Keratinocyte (primary cell): Measurements from ENCODE around the gene TMEM129. TPM values are rescaled to one million over a fixed set of nuclear protein-coding genes. Genes with fewer than 3 reads are reported as not detected.

Experiments used
- DNase-seq: peaks from one replicate; pipeline ENCODE4 v3.0.0-alpha.2; 2011; ENCODE audit warnings: low read depth, missing footprints, low spot score
- FAIRE-seq: peaks from 2 replicates; lab custom pipeline; 2011; peaks lifted over from hg19 to GRCh38; lab: Jason Lieb, UNC
- H2AFZ ChIP-seq: 2 replicates; pipeline ENCODE4 v1.6.0; 2012; ENCODE audit warnings: low read length, control low read depth, inconsistent platforms; ENCODE audit not compliant: control insufficient read depth
- H3K27ac ChIP-seq: 2 replicates; pipeline ENCODE4 v1.5.1; 2011; ENCODE audit warnings: low read length; ENCODE audit not compliant: control insufficient read depth, insufficient read depth
- H3K27me3 ChIP-seq: 3 replicates; pipeline ENCODE4 v1.6.0; 2011; ENCODE audit warnings: low read length; ENCODE audit not compliant: control insufficient read depth, insufficient read depth; ENCODE audit errors: extremely low read depth
- H3K36me3 ChIP-seq, 2 experiments: 2 replicates in 1 of 2; 3 replicates in 1 of 2; pipeline ENCODE4 v1.5.1; 2011; ENCODE audit warnings: low read length in 2 of 2, mild to moderate bottlenecking in 1 of 2; ENCODE audit not compliant: control insufficient read depth in 2 of 2, insufficient read depth in 2 of 2; ENCODE audit errors: extremely low read depth in 1 of 2
- H3K4me1 ChIP-seq: 3 replicates; pipeline ENCODE4 v1.5.1; 2011; ENCODE audit warnings: low read length; ENCODE audit not compliant: control insufficient read depth, insufficient read depth; ENCODE audit errors: extremely low read depth
- H3K4me2 ChIP-seq: 3 replicates; pipeline ENCODE4 v1.6.0; 2011; ENCODE audit warnings: low read depth, low read length; ENCODE audit not compliant: control insufficient read depth, insufficient read depth; ENCODE audit errors: extremely low read depth
- H3K4me3 ChIP-seq, 3 experiments: fragments of 200-600 bp in 1 of 3; sonication (generic) in 1 of 3; 2 replicates in 2 of 3; 3 replicates in 1 of 3; pipeline ENCODE4 v1.5.1; 2011 to 2016; ENCODE audit warnings: low read length in 3 of 3, mild to moderate bottlenecking in 3 of 3, control low read depth in 2 of 3, inconsistent platforms in 1 of 3, low read depth in 1 of 3, mixed read lengths in 1 of 3, mixed run types in 1 of 3, moderate library complexity in 1 of 3; ENCODE audit not compliant: control insufficient read depth in 2 of 3, insufficient read depth in 2 of 3; ENCODE audit errors: extremely low read depth in 1 of 3
- H3K79me2 ChIP-seq: 2 replicates; pipeline ENCODE4 v1.6.0; 2012; ENCODE audit warnings: low read length; ENCODE audit not compliant: control insufficient read depth, insufficient read depth
- H3K9ac ChIP-seq: 3 replicates; pipeline ENCODE4 v1.6.0; 2011; ENCODE audit warnings: low read length; ENCODE audit not compliant: control insufficient read depth, insufficient read depth; ENCODE audit errors: extremely low read depth
- H3K9me1 ChIP-seq: 3 replicates; pipeline ENCODE4 v1.6.0; 2011; ENCODE audit warnings: low read length; ENCODE audit not compliant: control insufficient read depth, insufficient read depth; ENCODE audit errors: extremely low read depth
- H3K9me3 ChIP-seq: 2 replicates; pipeline ENCODE4 v1.5.1; 2012; ENCODE audit warnings: low read depth, low read length; ENCODE audit not compliant: control insufficient read depth
- H4K20me1 ChIP-seq: 3 replicates; pipeline ENCODE4 v1.6.0; 2011; ENCODE audit warnings: low read length; ENCODE audit not compliant: control insufficient read depth, insufficient read depth; ENCODE audit errors: extremely low read depth
- CTCF ChIP-seq, 3 experiments: IDR thresholded peaks in 1 of 3; conservative IDR thresholded peaks in 1 of 3; optimal IDR thresholded peaks in 1 of 3; 2 replicates in 2 of 3; 3 replicates in 1 of 3; pipeline versions ENCODE3 to v1.5.1; 2011; ENCODE audit warnings: low read length in 3 of 3, mild to moderate bottlenecking in 3 of 3, moderate library complexity in 2 of 3, control low read depth in 1 of 3, inconsistent platforms in 1 of 3; ENCODE audit not compliant: insufficient read depth in 2 of 3; ENCODE audit errors: extremely low read depth in 1 of 3
- EZH2 ChIP-seq: IDR thresholded peaks from one replicate; pipeline ENCODE4 v1.6.1; 2012; ENCODE audit warnings: inconsistent platforms, mild to moderate bottlenecking, low read length, moderate library complexity
- dilution Hi-C: fragments of 300-500 bp; cut with MboI; formaldehyde crosslinking; loops from one replicate; pipeline ENCODE4 v1.7.0; 2020; ENCODE audit warnings: low sequenced_read_pairs; ENCODE audit not compliant: extremely low pct_ligation_motif_present
- polyA plus RNA-seq, 5 experiments: library from polyadenylated mRNA; depleted of rRNA in 3 of 5; stranded (reverse) in 3 of 5; stranded (forward) in 1 of 5; unstranded in 1 of 5; fragments of >200 nt; gene quantifications; 1 replicate in 1 of 5; 2 replicates in 3 of 5; 3 replicates in 1 of 5; pipeline versions ENCODE4 v1.2.1 to v1.2.3, GENCODE V29; 2011 to 2012; ENCODE audit warnings: missing spikeins in 2 of 5, low read depth in 1 of 5, low replicate concordance in 1 of 5

The TMEM129 gene
- polyA plus RNA-seq, 1 donor (not counting 4 experiments of a cell fraction or from before 2014, with no cell fraction given): 11.7 TPM

DNA sequence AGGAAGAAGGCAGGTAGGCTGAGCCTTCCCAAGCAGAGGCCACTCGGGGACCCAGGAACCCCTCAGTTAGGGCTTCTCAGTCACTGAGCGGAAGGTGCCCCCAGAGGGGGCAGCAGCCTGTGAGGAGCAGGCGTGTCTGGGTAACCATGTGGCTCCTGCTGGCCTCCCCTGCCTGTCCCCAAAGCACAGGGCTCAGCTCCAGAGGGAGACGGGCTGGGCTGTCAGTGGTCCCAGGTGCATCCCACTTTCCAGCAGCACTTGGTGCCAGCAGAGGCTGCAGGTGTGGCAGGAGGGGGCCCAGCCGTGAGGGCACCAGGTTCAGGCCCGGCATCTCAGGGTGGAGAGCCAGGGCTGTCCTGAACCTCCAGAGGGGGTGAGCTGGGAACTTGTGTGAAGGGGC, 22.9 kb upstream of the TMEM129 start:
- Histone ChIP-seq H3K9ac (no peak overlapping the region), H3K4me2 (no peak overlapping the region), H3K27ac (no peak overlapping the region), H3K4me1 (peaks cover 3% of the 10 kb centered on the region), H3K79me2 (no peaks in the 10 kb centered on the region), H3K27me3 (no peaks in the 10 kb centered on the region), H3K36me3 (peaks cover 4 to 18% of the 10 kb centered on the region in 2 experiments), H4K20me1 (no peaks in the 10 kb centered on the region), H2AFZ (no peak overlapping the region), H3K4me3 (no peak overlapping the region), H3K9me3 (no peaks in the 10 kb centered on the region), H3K9me1 (no peaks in the 10 kb centered on the region)
- no peak for FAIRE-seq
- TF ChIP-seq EZH2: no peak
- no peak for TF ChIP-seq CTCF (optimal IDR thresholded peaks at IDR 0.05 in 1 of 3, IDR thresholded peaks at IDR 0.05 in 1 of 3, conservative IDR thresholded peaks at IDR 0.05 in 1 of 3; ENCODE audit: extremely low read depth in 1 of 3, insufficient read depth in 2 of 3, low read length in 3 of 3)
- dilution Hi-C loops: no loop called here
- no peak for DNase-seq

- Histone ChIP-seq H2AFZ (no peak overlapping the region), H3K4me3 (no peak overlapping the region), H3K36me3 (peaks cover 4 to 21% of the 10 kb centered on the region in 2 experiments), H3K27me3 (no peaks in the 10 kb centered on the region), H3K4me1 (peaks cover 3% of the 10 kb centered on the region), H3K27ac (no peak overlapping the region), H3K79me2 (no peaks in the 10 kb centered on the region), H3K9me3 (peaks cover 3% of the 10 kb centered on the region), H4K20me1 (no peaks in the 10 kb centered on the region), H3K4me2 (no peak overlapping the region), H3K9ac (no peak overlapping the region), H3K9me1 (no peaks in the 10 kb centered on the region)
- TF ChIP-seq CTCF (optimal IDR thresholded peaks at IDR 0.05 in 1 of 3, IDR thresholded peaks at IDR 0.05 in 1 of 3, conservative IDR thresholded peaks at IDR 0.05 in 1 of 3; ENCODE audit: extremely low read depth in 1 of 3, insufficient read depth in 2 of 3, low read length in 3 of 3): no peak
- TF ChIP-seq EZH2: no peak
- no peak for FAIRE-seq
- dilution Hi-C loops: no loop called here
- DNase-seq: no peak
Observed at GRCh38 chr4:1743551-1743950, 22.4 kb upstream of the TMEM129 start.
